Smooth muscle cell (in vitro differentiated cells): ENCODE data around the gene NUDT4B. TPM values are rescaled to one million over a fixed set of nuclear protein-coding genes. Genes with fewer than 3 reads are reported as not detected.
"Not testable (repeated sequence)": the region's sequence is repeated elsewhere in the genome, so short reads cannot be mapped to it uniquely, and the experiment has no call there.

ENCODE experiments used
- DNase-seq: peaks from one replicate; lab custom pipeline; 2025; ENCODE audit not compliant: unreplicated experiment; lab: John Stamatoyannopoulos, UW
- H2AFZ ChIP-seq: fragments of 200-600 bp; sonication (generic); 2 replicates; pipeline ENCODE4 v1.6.0; 2016; ENCODE audit warnings: antibody characterized with exemption, low read depth, mild to moderate bottlenecking
- H3F3A ChIP-seq: fragments of 200-600 bp; sonication (generic); 2 replicates; pipeline ENCODE4 v1.6.0; 2017; ENCODE audit warnings: antibody characterized with exemption, low read depth
- H3K27ac ChIP-seq: fragments of 200-600 bp; sonication (generic); 2 replicates; pipeline ENCODE4 v1.5.1; 2016; ENCODE audit warnings: low read depth, mild to moderate bottlenecking
- H3K27me3 ChIP-seq: fragments of 200-600 bp; sonication (generic); 2 replicates; pipeline ENCODE4 v1.6.1; 2016; ENCODE audit warnings: low read depth, mild to moderate bottlenecking
- H3K36me3 ChIP-seq: fragments of 200-600 bp; sonication (generic); 2 replicates; pipeline ENCODE4 v1.5.1; 2016; ENCODE audit warnings: low read depth
- H3K4me1 ChIP-seq: fragments of 200-600 bp; sonication (generic); 2 replicates; pipeline ENCODE4 v1.5.1; 2016; ENCODE audit warnings: low read depth
- H3K4me2 ChIP-seq: fragments of 200-600 bp; sonication (generic); 2 replicates; pipeline ENCODE4 v1.6.0; 2016; ENCODE audit warnings: mild to moderate bottlenecking
- H3K4me3 ChIP-seq: fragments of 200-600 bp; sonication (generic); 2 replicates; pipeline ENCODE4 v1.5.1; 2016; ENCODE audit warnings: mild to moderate bottlenecking
- H3K79me2 ChIP-seq: fragments of 200-600 bp; sonication (generic); 2 replicates; pipeline ENCODE4 v1.6.0; 2016; ENCODE audit warnings: low read depth, mild to moderate bottlenecking
- H3K9ac ChIP-seq: fragments of 200-600 bp; sonication (generic); 2 replicates; pipeline ENCODE4 v1.6.0; 2016; ENCODE audit warnings: low read depth
- H3K9me3 ChIP-seq: fragments of 200-600 bp; sonication (generic); replicated peaks from 2 replicates; pipeline ENCODE4 v1.5.1; 2016; ENCODE audit warnings: low read depth
- H4K20me1 ChIP-seq: fragments of 200-600 bp; sonication (generic); 2 replicates; pipeline ENCODE4 v1.6.0; 2016; ENCODE audit warnings: low read depth
- WGBS: methylation state at CpG from one replicate; pipeline ENCODE4 v1.1.7; 2016; ENCODE audit warnings: low lambda C conversion rate; 5-methylcytosine and 5-hydroxymethylcytosine counted together
- polyA plus RNA-seq: library from polyadenylated mRNA; unstranded; fragments of >200 nt; fragmentation: Nextera tagmentation; extraction: Ambion mirVana; gene quantifications from 2 replicates; pipeline ENCODE4 v1.2.1, GENCODE V29; 2016
- total RNA-seq: library from RNA; depleted of rRNA; stranded (reverse); fragments of >200 nt; gene quantifications from 2 replicates; pipeline ENCODE4 v1.2.3, GENCODE V29; 2014

NUDT4B gene
- total RNA-seq (31.5 and 40.8 TPM in 2 replicates), polyA plus RNA-seq (6.5 and 8.6 TPM in 2 replicates)

DNA sequence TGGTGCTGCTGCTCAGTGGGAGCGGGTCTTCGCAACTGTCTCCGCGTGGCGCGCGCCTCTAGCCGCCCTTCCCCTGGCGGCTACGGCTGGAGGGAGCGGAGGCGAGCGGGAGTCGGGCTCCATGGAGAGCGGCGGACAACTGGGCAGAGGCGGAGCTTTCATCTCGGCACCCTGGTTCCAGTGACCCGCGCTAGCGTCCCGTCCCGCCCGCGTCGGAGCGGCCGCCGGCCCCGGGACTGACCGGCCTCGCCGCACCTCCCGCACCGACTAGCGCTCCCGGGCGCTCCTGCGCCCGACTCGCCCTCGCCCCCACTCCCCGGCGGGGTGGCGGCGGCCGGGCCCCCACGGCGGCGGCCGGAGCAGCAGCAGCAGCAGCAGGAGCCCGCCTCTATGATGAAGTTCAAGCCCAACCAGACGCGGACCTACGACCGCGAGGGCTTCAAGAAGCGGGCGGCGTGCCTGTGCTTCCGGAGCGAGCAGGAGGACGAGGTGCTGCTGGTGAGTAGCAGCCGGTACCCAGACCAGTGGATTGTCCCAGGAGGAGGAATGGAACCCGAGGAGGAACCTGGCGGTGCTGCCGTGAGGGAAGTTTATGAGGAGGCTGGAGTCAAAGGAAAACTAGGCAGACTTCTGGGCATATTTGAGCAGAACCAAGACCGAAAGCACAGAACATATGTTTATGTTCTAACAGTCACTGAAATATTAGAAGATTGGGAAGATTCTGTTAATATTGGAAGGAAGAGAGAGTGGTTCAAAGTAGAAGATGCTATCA, at the start of gene NUDT4B:
NUDT4B (plus strand) TSS at position 212 of the 772 bp plus-strand sequence; CDS start at position 391, 179 bp downstream.
- H3K79me2 ChIP-seq, DNase-seq, H3K27ac ChIP-seq, H3K4me2 ChIP-seq, H3K36me3 ChIP-seq, H3K4me3 ChIP-seq, H3K27me3 ChIP-seq, H3K4me1 ChIP-seq, H3K9me3 ChIP-seq, H3K9ac ChIP-seq, H3F3A ChIP-seq, H2AFZ ChIP-seq, H4K20me1 ChIP-seq: not testable (repeated sequence)
- no CpG with 5 or more reads among the region's 68 CpGs for WGBS

DNA sequence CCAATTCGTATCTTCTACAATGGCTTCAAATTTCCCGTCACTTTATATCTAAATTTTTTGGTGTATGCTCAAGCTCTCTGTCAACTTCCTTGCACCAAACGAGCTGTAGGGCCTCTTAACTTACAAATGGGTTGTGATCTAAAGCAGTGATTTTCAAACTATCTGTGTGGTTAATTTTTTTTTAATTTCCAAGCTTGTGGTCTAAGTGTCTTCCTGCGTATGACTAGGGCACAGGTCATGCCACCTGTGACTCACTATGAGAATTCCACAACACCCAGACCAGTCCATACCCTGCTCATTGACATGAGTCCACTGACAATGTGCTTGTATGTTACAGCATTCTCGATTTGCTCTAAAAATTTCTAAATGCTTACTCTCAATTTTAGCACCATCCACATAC, 49.2 kb upstream of the NUDT4B start:
- not testable (repeated sequence) for H4K20me1 ChIP-seq, H2AFZ ChIP-seq, H3F3A ChIP-seq, H3K4me1 ChIP-seq, H3K79me2 ChIP-seq, H3K4me2 ChIP-seq, H3K9me3 ChIP-seq, DNase-seq, H3K9ac ChIP-seq, H3K4me3 ChIP-seq, H3K27me3 ChIP-seq, H3K36me3 ChIP-seq, H3K27ac ChIP-seq
- WGBS = no CpG with 5 or more reads among the region's 5 CpGs

DNA sequence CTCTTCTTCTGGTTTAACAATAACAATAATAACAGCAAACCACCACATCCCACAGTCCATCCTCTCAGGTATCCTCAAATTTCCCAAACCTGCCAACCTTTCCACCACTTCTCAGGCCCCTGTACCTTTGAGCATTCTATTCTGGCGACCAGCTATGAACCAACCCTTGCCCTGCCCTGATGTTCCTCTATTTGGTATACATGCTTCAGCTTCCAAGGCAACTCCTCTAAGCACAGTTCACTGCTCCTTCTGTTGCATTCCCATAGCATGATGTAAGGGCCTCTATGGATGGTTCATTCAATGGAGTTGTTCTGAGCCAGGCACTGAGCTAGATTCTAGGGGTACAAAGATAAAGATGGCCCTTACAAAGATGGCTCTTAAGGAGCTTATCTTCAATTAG, 46.3 kb upstream of the NUDT4B start:
- H3K9me3 ChIP-seq, H3F3A ChIP-seq, H3K4me2 ChIP-seq, H3K4me1 ChIP-seq, H3K27ac ChIP-seq, H3K4me3 ChIP-seq, H3K79me2 ChIP-seq, H3K36me3 ChIP-seq, H3K27me3 ChIP-seq, DNase-seq, H2AFZ ChIP-seq, H4K20me1 ChIP-seq, H3K9ac ChIP-seq: not testable (repeated sequence)
- 88% methylated on average over 1 of the region's 1 CpG for WGBS

DNA sequence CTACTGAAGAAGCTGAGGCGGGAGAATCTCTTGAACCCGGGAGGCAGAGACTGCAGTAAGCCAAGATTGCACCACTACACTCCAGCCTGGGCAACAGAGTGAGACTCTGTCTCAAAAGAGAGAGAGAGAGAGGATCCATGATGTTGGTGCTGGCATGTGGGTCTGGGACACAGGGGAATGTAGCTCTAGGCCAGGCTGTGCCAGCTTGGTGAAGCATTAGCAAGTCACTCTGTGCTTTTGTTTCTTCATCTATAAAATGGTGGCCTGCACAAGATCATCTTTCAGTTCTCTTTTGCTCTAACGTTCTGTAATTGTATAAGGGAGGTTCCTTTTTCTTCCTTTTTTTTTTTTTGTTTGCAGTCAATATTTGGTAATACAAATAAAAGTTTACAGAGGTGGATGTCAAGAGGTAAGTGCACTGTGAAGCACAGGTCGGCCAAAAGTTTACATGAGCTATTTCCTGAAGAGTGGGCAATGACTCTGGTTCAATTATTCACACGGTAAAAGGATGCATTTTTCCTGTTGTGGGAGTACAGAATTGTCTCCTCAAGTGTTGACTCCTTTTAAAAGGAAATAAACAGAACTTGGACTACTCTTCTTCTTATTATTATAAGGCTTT, 44.5 kb upstream of the NUDT4B start:
- H3K9me3 ChIP-seq, H3K4me2 ChIP-seq, H3F3A ChIP-seq, H3K4me3 ChIP-seq, DNase-seq, H3K4me1 ChIP-seq, H3K79me2 ChIP-seq, H3K36me3 ChIP-seq, H4K20me1 ChIP-seq, H3K9ac ChIP-seq, H3K27ac ChIP-seq, H2AFZ ChIP-seq, H3K27me3 ChIP-seq: not testable (repeated sequence)
- no CpG with 5 or more reads among the region's 5 CpGs for WGBS

DNA sequence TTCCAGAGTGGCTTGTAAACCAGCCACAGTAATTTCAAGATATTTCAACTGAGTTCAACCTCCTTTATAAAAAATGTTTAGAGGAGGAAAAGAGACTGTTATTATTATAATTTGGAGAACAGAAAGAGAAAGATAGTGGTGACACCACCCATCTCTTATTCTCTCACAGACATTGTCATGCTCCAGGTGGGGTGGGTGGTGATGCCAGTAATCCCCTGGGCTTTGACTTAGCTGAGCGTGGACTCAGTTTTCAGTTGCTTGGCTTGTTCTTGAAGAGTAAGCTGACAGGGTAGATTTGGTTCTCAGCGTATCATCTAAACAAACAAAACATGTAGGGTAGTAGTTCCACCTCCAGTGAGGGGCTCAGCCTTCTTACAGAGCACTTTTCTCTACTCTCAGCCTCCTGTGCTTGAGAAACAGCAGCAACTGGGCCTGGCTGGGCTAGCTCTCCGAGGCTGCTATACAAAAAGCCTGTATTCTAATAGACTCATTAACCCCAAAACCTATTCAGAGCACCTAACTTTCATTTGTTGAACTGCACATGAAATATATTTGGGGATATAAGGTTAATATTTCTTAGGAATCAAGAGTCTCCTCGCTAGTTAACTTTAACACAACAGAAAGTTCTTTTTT, 43.1 kb upstream of the NUDT4B start:
- DNase-seq, H3K4me2 ChIP-seq, H3K9me3 ChIP-seq, H3K27ac ChIP-seq, H3K79me2 ChIP-seq, H3K36me3 ChIP-seq, H2AFZ ChIP-seq, H3K27me3 ChIP-seq, H3K9ac ChIP-seq, H3K4me1 ChIP-seq, H3K4me3 ChIP-seq, H3F3A ChIP-seq, H4K20me1 ChIP-seq: not testable (repeated sequence)
- WGBS = 75% methylated on average over 1 of the region's 4 CpGs

DNA sequence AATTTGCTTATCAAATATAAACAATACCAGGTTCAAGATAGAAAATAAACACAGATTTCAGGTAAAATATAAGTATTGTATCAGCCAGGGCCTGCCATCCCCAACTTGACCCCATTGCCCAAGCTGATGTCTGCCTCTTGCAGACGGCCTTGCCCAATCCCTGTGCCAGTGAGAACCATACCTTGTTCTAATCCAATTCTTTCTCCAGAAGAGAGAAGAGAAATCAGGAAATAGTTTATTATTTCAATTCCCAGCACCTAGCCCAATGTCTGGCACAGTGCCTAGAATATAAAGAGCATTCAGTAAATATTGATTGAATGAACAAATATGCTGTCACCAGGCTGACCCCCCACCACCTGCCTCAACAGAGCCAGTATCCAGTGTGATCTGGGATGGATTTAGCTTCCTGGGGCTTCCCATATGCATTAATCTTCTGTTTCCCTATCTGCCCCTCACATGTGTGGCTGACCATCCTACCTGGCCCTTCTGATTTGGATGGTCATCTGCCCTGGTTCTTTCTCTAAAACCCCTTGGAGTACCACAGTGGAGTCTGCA, 39.7 kb upstream of the NUDT4B start:
- not testable (repeated sequence) for H3K27ac ChIP-seq, H4K20me1 ChIP-seq, H3K4me3 ChIP-seq, H3K36me3 ChIP-seq, DNase-seq, H3K79me2 ChIP-seq, H3K27me3 ChIP-seq, H3F3A ChIP-seq, H2AFZ ChIP-seq, H3K9me3 ChIP-seq, H3K4me1 ChIP-seq, H3K4me2 ChIP-seq, H3K9ac ChIP-seq
- WGBS = no CpG with 5 or more reads among the region's 1 CpG

DNA sequence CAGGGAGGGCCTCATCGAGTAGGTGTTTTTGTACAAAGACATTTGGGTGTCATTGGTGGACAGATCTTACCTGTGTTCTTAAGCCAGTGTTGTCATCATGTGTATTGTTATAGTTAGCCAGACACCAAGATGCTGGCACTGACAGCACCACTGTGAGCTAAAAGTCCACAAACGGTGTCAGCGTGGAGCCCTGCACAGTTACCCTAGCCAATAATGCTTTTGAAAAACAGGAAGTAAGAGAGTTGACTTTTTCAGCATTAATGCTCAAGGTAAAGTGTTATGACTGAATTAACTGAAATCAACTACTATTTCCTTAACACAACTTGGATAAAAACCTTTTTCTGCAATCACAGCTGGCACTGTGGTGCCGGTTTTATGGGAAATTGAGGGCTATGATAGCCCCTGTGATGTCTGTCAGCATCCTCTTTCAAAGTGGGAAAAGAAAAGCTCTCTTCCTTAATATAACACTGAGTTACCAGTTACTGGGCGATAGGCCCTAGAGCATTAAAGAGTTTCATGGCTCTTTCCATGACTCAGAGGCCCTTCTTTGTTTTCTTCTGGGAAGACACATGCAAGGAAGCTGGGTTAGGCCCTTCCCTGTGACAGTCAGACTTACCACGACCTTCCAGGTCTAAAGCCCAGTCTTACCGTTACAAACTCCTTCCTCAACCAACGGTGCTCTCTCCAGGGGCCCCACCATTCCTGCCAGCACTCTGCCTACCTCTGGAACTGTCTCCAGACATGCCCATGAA, 37.6 kb upstream of the NUDT4B start:
- not testable (repeated sequence) for H3K9ac ChIP-seq, H3F3A ChIP-seq, H3K79me2 ChIP-seq, H3K27ac ChIP-seq, H4K20me1 ChIP-seq, H3K4me3 ChIP-seq, H3K27me3 ChIP-seq, H3K36me3 ChIP-seq, H2AFZ ChIP-seq, H3K9me3 ChIP-seq, H3K4me2 ChIP-seq, H3K4me1 ChIP-seq, DNase-seq
- no CpG with 5 or more reads among the region's 8 CpGs for WGBS

DNA sequence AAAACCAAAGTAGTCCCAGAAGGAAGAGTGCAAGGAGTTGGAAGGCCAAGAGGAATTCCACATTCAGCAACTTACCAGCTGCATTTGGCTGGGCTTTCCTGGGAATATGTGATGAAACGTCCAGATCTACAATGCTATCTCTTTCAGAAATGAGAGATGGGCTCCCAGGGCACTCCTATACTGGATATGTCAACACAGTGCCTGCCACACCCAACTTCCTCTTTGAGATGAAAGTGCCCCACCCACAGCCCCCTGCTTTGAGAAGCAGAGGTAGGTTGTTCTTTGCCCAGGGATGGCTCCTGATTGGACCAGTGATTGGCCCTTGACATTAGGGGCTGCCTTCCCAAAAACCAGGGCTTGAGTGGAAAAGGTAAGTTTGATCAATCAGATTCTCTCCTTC, 36.2 kb upstream of the NUDT4B start:
- DNase-seq, H2AFZ ChIP-seq, H3K27me3 ChIP-seq, H3K4me2 ChIP-seq, H3K9me3 ChIP-seq, H3K4me1 ChIP-seq, H3K9ac ChIP-seq, H3K4me3 ChIP-seq, H3K36me3 ChIP-seq, H3K27ac ChIP-seq, H3F3A ChIP-seq, H4K20me1 ChIP-seq, H3K79me2 ChIP-seq: not testable (repeated sequence)
- WGBS = 67% methylated on average over 1 of the region's 1 CpG
